ENCODE results near the gene EPSTI1.
"Not testable (repeated sequence)": the region's sequence is repeated elsewhere in the genome, so short reads cannot be mapped to it uniquely, and the experiment has no call there.

The EPSTI1 gene

DNA sequence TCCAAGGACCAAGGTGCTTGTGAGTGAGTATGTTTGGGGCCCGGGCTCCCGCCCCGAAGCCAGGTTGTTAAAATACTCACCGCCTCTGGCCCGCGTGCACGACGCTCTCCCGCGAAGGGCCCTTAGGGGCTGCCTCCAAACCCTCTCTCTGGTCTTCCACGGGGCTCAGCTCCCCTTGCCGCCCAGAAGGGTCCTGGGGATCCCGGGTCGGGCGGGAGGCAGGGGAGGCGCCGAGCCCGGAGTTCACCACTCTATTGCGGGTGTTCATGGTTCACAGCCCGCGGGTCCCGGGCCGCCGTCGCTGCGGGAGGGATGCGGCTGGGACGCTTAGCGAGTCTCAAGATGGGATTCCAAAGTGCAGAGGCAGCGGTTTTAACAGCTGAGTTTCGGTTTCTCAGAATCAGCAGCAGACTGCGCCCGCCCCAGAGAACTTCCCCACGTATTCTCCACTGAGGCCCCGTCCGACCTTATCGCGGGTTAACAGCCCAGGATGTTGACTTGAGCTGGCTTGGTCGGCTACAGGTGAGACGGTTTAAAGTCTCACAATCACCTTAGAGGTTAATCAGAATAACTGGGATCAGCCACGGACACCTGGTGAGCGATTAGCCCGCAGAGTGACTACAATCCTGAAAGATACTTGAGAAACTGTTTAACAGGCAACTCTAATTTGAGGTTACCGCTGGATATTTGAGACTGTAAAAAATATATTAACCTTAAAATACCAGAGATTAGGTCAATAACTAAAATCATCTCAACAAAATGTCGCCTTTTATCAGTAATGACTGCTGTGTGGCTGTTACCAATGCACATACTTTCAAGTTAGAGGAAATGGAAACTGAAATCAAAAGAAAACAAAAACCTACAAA, at the start of gene EPSTI1:
EPSTI1 (minus strand) TSS at position 344 of the 866 bp plus-strand sequence; CDS start at position 268, 76 bp downstream.
- peak within 1 kb of the TSS; percentile 58 for H3K4me3 ChIP-seq (ENCODE audit: low read length)
- TF ChIP-seq CTCF (conservative IDR thresholded peaks at IDR 0.05; ENCODE audit: low read depth, low read length): no peak
- no peak for DNase-seq (ENCODE audit: low read depth)

- TF ChIP-seq CTCF (conservative IDR thresholded peaks at IDR 0.05; ENCODE audit: low read depth, low read length): no peak
- no peak for DNase-seq (ENCODE audit: low read depth)
- no peak overlapping the region for H3K4me3 ChIP-seq (ENCODE audit: low read length)
Measured at GRCh38 chr13:43041369-43041921, 49.4 kb upstream of the EPSTI1 start.

DNA sequence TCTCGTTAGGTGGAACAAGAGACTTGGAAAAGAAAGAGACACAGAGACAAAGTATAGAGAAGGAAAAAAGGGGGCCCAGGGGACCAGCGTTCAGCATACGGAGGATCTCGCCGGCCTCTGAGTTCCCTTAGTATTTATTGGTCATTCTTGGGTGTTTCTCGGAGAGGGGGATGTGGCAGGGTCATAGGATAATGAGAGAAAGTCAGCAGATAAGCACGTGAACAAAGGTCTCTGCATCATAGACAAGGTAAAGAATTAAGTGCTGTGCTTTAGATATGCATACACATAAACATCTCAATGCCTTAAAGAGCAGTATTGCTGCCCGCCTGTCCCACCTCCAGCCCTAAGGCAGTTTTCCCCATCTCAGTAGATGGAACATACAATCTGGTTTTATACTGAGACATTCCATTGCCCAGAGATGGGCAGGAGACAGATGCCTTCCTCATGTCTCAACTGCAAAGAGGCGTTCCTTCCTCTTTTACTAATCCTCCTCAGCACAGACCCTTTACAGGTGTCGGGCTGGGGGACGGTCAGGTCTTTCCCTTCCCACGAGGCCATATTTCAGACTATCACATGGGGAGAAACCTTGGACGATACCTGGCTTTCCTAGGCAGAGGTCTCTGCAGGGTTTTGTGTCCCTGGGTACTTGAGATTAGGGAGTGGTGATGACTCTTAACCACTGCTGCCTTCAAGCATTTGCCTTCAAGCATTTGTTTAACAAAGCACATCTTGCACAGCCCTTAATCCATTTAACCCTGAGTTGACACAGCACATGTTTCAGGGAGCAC, 48.7 kb upstream of the EPSTI1 start:
- not testable (repeated sequence) for H3K4me3 ChIP-seq (ENCODE audit: low read length); DNase-seq (ENCODE audit: low read depth)

GRCh38 chr13:43039966-43040365, 47.9 kb upstream of the EPSTI1 start:
- no peak overlapping the region for H3K4me3 ChIP-seq (ENCODE audit: low read length)
- no peak for TF ChIP-seq CTCF (conservative IDR thresholded peaks at IDR 0.05; ENCODE audit: low read depth, low read length)
- no peak for DNase-seq (ENCODE audit: low read depth)

DNA sequence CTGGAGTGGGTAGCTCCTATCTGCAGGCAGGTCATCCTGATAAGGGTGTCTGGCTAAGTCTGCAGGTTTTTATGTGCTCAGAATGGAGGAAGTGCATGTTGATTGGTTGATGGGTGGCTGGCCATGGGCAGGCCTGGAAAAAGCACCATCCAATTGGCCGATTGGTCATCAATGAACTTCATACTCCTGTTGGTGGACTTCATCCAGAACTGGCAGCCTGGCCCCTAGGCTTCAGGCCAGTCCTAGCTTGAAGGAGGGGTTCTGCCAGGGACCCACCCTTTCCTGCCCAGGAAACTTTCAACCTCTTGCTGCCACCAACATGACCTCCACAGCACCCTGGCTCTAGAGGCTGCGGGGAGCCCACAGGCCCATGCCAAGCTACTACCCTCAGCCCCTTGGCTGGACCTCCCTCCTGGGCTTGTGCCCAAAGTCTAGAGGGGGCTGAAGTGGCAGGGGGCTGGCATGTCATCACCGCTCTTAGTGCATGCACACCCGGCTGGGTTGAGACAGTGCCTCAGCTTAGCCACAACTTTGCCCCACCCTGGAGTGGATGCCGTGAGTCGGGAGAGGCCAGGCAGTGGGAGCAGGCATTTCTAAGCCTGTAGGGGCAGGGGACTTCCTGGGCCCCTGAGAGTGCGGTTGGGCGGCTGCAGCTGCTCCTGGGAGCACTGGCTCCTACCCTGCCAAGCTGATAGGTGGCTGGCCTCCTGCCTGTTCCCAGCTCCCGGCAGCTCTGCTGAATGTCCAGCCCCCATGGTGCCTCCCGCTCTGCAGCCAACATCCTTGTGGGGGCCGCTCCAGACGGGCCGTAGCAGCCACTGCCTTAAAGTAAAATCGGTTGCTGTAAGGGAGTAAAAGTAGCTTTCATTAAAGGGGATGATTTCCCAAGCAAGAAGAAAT, 44.6 kb upstream of the EPSTI1 start:
- no peak for TF ChIP-seq CTCF (conservative IDR thresholded peaks at IDR 0.05; ENCODE audit: low read depth, low read length)
- DNase-seq (ENCODE audit: low read depth): no peak
- no peak overlapping the region for H3K4me3 ChIP-seq (ENCODE audit: low read length)

DNA sequence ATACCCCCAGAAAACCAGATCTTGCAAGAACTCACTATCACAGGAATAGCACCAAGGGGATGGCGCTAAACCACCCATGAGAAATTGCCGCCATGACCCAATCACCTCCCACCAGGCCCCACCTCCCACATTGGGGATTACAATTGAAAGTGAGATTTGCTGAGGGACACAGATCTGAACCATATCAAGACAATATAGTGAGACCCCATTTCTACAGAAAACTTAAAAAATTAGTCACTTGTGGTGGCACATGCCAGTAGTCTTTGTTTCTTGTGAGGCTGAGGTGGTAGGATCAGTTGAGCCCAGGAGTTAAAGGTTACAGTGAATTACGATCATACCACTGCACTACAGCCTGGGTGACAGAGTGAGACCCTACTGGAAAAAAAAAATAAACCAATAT, 41.0 kb upstream of the EPSTI1 start:
- no peak for DNase-seq (ENCODE audit: low read depth)
- TF ChIP-seq CTCF (conservative IDR thresholded peaks at IDR 0.05; ENCODE audit: low read depth, low read length): no peak
- no peak overlapping the region for H3K4me3 ChIP-seq (ENCODE audit: low read length)
